GM20000 (cell line): Measurements from ENCODE around the gene ACSF2.
"Not testable (repeated sequence)": the region's sequence is repeated elsewhere in the genome, so short reads cannot be mapped to it uniquely, and the experiment has no call there.

Experiments used
- DNase-seq: peaks from one replicate; pipeline ENCODE4 v3.0.0; 2012; ENCODE audit warnings: low spot score
- CTCF ChIP-seq: IDR thresholded peaks from 2 replicates; pipeline ENCODE4 v1.5.1; 2012; ENCODE audit warnings: mild to moderate bottlenecking, control low read depth; ENCODE audit errors: extremely low read depth, missing control alignments

Gene ACSF2

GRCh38 chr17:50470426-50470825, 44.4 kb downstream of the ACSF2 start:
- no peak for TF ChIP-seq CTCF
- no peak for DNase-seq

- TF ChIP-seq CTCF, result no peak
- DNase-seq, result no peak
Measured at GRCh38 chr17:50471009-50471905, 45.2 kb downstream of the ACSF2 start.

- DNase-seq, result no peak
- TF ChIP-seq CTCF, result no peak
Measured at GRCh38 chr17:50472286-50472685, 46.3 kb downstream of the ACSF2 start.

- DNase-seq, result not testable (repeated sequence)
Measured at GRCh38 chr17:50472761-50473161, 46.7 kb downstream of the ACSF2 start.

- no peak for DNase-seq
- TF ChIP-seq CTCF, result no peak
Measured at GRCh38 chr17:50473901-50474300, 47.9 kb downstream of the ACSF2 start.

GRCh38 chr17:50474523-50474922, 48.5 kb downstream of the ACSF2 start:
- no peak for TF ChIP-seq CTCF
- no peak for DNase-seq

GRCh38 chr17:50475362-50475761, 49.3 kb downstream of the ACSF2 start:
- TF ChIP-seq CTCF, result no peak
- DNase-seq, result no peak

GRCh38 chr17:50475775-50476544, 49.9 kb downstream of the ACSF2 start:
- DNase-seq, result not testable (repeated sequence)
